ENCODE measurements around the gene STARD3.

GRCh38 chr17:39675390-39676082, 38.6 kb downstream of the STARD3 start:
- TF ChIP-seq POLR2AphosphoS5 (IDR thresholded peaks at IDR 0.05; ENCODE audit: low read depth, low read length) (no peak), POLR2A (IDR thresholded peaks at IDR 0.05; ENCODE audit: low read depth, low read length) (no peak), TAF1 (IDR thresholded peaks at IDR 0.05; ENCODE audit: low read depth, low read length) (no peak), SPI1 (IDR thresholded peaks at IDR 0.05; ENCODE audit: low read depth, low read length) (no peak), POU2F2 (IDR thresholded peaks at IDR 0.05; ENCODE audit: low read depth, low read length) (no peak), PAX5 (IDR thresholded peaks at IDR 0.05; ENCODE audit: insufficient read depth, low read length, severe bottlenecking) (no peak)
